Kidney (tissue), 14 donors: ENCODE data around the gene RTL1. TPM values are rescaled to one million over a fixed set of nuclear protein-coding genes. Genes with fewer than 3 reads are reported as not detected.
A peak's percentile ranks its signal among the peaks of the same experiment; 100 is the strongest.

Source experiments
- DNase-seq, 5 donors: peaks; one replicate each; pipeline ENCODE4 v3.0.0-alpha.2; 2013 to 2020
- FAIRE-seq: peaks from 2 replicates; lab custom pipeline; 2012; peaks lifted over from hg19 to GRCh38; lab: Jason Lieb, UNC
- H3K27ac ChIP-seq, 2 donors: one replicate each; pipeline ENCODE4 v1.7.0; 2013; ENCODE audit warnings: low read depth in 2 of 2, low read length in 2 of 2, inconsistent platforms in 1 of 2
- H3K27me3 ChIP-seq: one replicate; pipeline ENCODE4 v1.7.1; 2013; ENCODE audit warnings: low read length, inconsistent platforms; ENCODE audit not compliant: control insufficient read depth, insufficient read depth
- H3K36me3 ChIP-seq, 3 donors: one replicate each; pipeline versions ENCODE4 v1.7.0 to v1.7.1; 2013; ENCODE audit warnings: low read length in 3 of 3, control low read depth in 1 of 3, inconsistent platforms in 1 of 3; ENCODE audit not compliant: insufficient read depth in 3 of 3, control insufficient read depth in 2 of 3
- H3K4me1 ChIP-seq, 3 donors: one replicate each; pipeline versions ENCODE4 v1.7.0 to v1.7.1; 2013; ENCODE audit warnings: low read length in 3 of 3, inconsistent platforms in 1 of 3, low read depth in 1 of 3; ENCODE audit not compliant: control insufficient read depth in 2 of 3, insufficient read depth in 2 of 3
- H3K4me3 ChIP-seq, 3 donors: one replicate each; pipeline versions ENCODE4 v1.7.0 to v1.8.1; 2013; ENCODE audit warnings: low read length in 3 of 3, control low read depth in 1 of 3, inconsistent platforms in 1 of 3
- H3K9ac ChIP-seq, 3 donors: one replicate each; pipeline versions ENCODE4 v1.7.0 to v1.7.1; 2013; ENCODE audit warnings: low read length in 3 of 3, control low read depth in 1 of 3, inconsistent platforms in 1 of 3
- H3K9me3 ChIP-seq, 3 donors: one replicate each; pipeline versions ENCODE4 v1.7.0 to v1.7.1; 2013; ENCODE audit warnings: low read length in 3 of 3, control low read depth in 1 of 3, inconsistent platforms in 1 of 3; ENCODE audit not compliant: control insufficient read depth in 2 of 3, insufficient read depth in 1 of 3
- CTCF ChIP-seq: IDR thresholded peaks from 3 replicates; pipeline ENCODE4 v1.5.1; 2012; ENCODE audit warnings: mild to moderate bottlenecking, moderate library complexity, borderline replicate concordance; ENCODE audit not compliant: insufficient read depth; ENCODE audit errors: extremely low read depth
- intact Hi-C: fragments of 100-400 bp; cut with DNase I; formaldehyde crosslinking; loops from one replicate; pipeline ENCODE4 v1.11.1; 2022
- polyA plus RNA-seq: library from polyadenylated mRNA; stranded (reverse); fragments of 350-450 nt; fragmentation: Illumina TruSeq; extraction: RNeasy Lipid Tissue Mini Kit (QIAGEN cat#74804); gene quantifications from one replicate; pipeline ENCODE4 v1.2.3, GENCODE V29; 2014; ENCODE audit warnings: low read depth, low replicate concordance; ENCODE audit not compliant: insufficient read depth
- total RNA-seq: library from RNA; stranded (reverse); fragmentation: NEBNext Ultra II Directional; extraction: Animal tissue kit (Norgen Biotek cat#: 25700); gene quantifications from one replicate; pipeline ENCODE4 v1.2.1, GENCODE V29; 2021
- donor health status: control.
- donor health status: control.
- donor health status: control.
- donor health status: control.
- donor health status: control.
- donor health status: DM: yes; HTN: yes; CAD: no.
- donor health status: Normal renal cell carcinoma (clear cell type).

The RTL1 gene
- total and polyA plus RNA-seq, 2 donors from 2014 or later = not detected

- intact Hi-C loops = no loop called here
Measured at GRCh38 chr14:100850841-100851585, 52.5 kb downstream of the RTL1 start.

GRCh38 chr14:100849115-100849781 is 54.3 kb downstream of the RTL1 start:
- H3K9me3 ChIP-seq = no peaks in the 10 kb centered on the region
- intact Hi-C loops = no loop called here
- FAIRE-seq = no peak
- no peak for TF ChIP-seq CTCF
- no peak overlapping the region for H3K9ac ChIP-seq
- H3K4me3 ChIP-seq = peak overlapping the region in 1 of 3 donors; percentile 6
- no peak for DNase-seq
- H3K27ac ChIP-seq = no peak overlapping the region
- H3K36me3 ChIP-seq = no peaks in the 10 kb centered on the region
- no peaks in the 10 kb centered on the region for H3K4me1 ChIP-seq
- no peaks in the 10 kb centered on the region for H3K27me3 ChIP-seq

More at GRCh38 chr14:100850841-100851585, 52.5 kb downstream of the RTL1 start:
- H3K9ac ChIP-seq = no peak overlapping the region
- no peaks in the 10 kb centered on the region for H3K4me1 ChIP-seq
- no peaks in the 10 kb centered on the region for H3K9me3 ChIP-seq
- peak; percentile 60 for TF ChIP-seq CTCF
- H3K36me3 ChIP-seq = no peaks in the 10 kb centered on the region
- no peak overlapping the region for H3K27ac ChIP-seq
- FAIRE-seq = no peak
- DNase-seq = peak in 1 of 5 donors; percentile 81
- no peak overlapping the region for H3K4me3 ChIP-seq
- H3K27me3 ChIP-seq = no peaks in the 10 kb centered on the region

DNA sequence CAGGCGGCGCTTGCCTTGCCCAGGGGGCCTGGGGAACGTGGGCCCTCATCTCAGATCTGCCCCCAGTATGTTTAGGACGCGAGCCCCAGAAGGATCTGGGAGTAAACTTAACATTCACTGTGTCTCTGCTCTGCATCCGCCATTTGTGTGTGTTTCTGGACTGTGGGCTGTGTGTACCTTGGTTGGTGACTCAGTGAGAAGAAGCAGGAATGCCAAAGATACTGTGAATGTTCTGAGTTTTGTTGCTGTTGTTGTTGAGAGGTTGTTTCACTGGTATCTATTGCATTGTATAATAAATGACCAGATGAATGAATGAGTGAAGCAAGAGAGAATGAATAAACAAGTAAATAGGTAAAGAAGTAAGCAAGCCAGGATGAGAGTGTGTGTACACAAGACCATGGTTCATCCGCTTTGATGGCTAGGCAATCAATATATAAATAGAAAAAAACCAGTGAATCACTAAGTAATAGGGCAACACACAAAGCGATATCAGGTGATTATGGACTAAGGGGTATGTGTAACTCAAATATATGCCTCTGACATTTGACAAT is 57.1 kb downstream of the RTL1 start:
- TF ChIP-seq CTCF = no peak
- no peaks in the 10 kb centered on the region for H3K27me3 ChIP-seq
- FAIRE-seq (no peak), DNase-seq (no peak)
- intact Hi-C loops = no loop called here
- no peaks in the 10 kb centered on the region for H3K36me3 ChIP-seq
- H3K9me3 ChIP-seq = no peaks in the 10 kb centered on the region
- no peak overlapping the region for H3K9ac ChIP-seq
- H3K4me1 ChIP-seq = no peaks in the 10 kb centered on the region
- H3K27ac ChIP-seq = no peak overlapping the region
- H3K4me3 ChIP-seq = no peak overlapping the region
